Keratinocyte (primary cell): Measurements from ENCODE around the gene AXIN1. TPM values are rescaled to one million over a fixed set of nuclear protein-coding genes. Genes with fewer than 3 reads are reported as not detected.

ENCODE experiments used
- DNase-seq: peaks from one replicate; pipeline ENCODE4 v3.0.0-alpha.2; 2011; ENCODE audit warnings: low read depth, missing footprints, low spot score
- FAIRE-seq: peaks from 2 replicates; lab custom pipeline; 2011; peaks lifted over from hg19 to GRCh38; lab: Jason Lieb, UNC
- H2AFZ ChIP-seq: 2 replicates; pipeline ENCODE4 v1.6.0; 2012; ENCODE audit warnings: low read length, control low read depth, inconsistent platforms; ENCODE audit not compliant: control insufficient read depth
- H3K27ac ChIP-seq: 2 replicates; pipeline ENCODE4 v1.5.1; 2011; ENCODE audit warnings: low read length; ENCODE audit not compliant: control insufficient read depth, insufficient read depth
- H3K27me3 ChIP-seq: 3 replicates; pipeline ENCODE4 v1.6.0; 2011; ENCODE audit warnings: low read length; ENCODE audit not compliant: control insufficient read depth, insufficient read depth; ENCODE audit errors: extremely low read depth
- H3K36me3 ChIP-seq, 2 experiments: 2 replicates in 1 of 2; 3 replicates in 1 of 2; pipeline ENCODE4 v1.5.1; 2011; ENCODE audit warnings: low read length in 2 of 2, mild to moderate bottlenecking in 1 of 2; ENCODE audit not compliant: control insufficient read depth in 2 of 2, insufficient read depth in 2 of 2; ENCODE audit errors: extremely low read depth in 1 of 2
- H3K4me1 ChIP-seq: 3 replicates; pipeline ENCODE4 v1.5.1; 2011; ENCODE audit warnings: low read length; ENCODE audit not compliant: control insufficient read depth, insufficient read depth; ENCODE audit errors: extremely low read depth
- H3K4me2 ChIP-seq: 3 replicates; pipeline ENCODE4 v1.6.0; 2011; ENCODE audit warnings: low read depth, low read length; ENCODE audit not compliant: control insufficient read depth, insufficient read depth; ENCODE audit errors: extremely low read depth
- H3K4me3 ChIP-seq, 3 experiments: fragments of 200-600 bp in 1 of 3; sonication (generic) in 1 of 3; 2 replicates in 2 of 3; 3 replicates in 1 of 3; pipeline ENCODE4 v1.5.1; 2011 to 2016; ENCODE audit warnings: low read length in 3 of 3, mild to moderate bottlenecking in 3 of 3, control low read depth in 2 of 3, inconsistent platforms in 1 of 3, low read depth in 1 of 3, mixed read lengths in 1 of 3, mixed run types in 1 of 3, moderate library complexity in 1 of 3; ENCODE audit not compliant: control insufficient read depth in 2 of 3, insufficient read depth in 2 of 3; ENCODE audit errors: extremely low read depth in 1 of 3
- H3K79me2 ChIP-seq: 2 replicates; pipeline ENCODE4 v1.6.0; 2012; ENCODE audit warnings: low read length; ENCODE audit not compliant: control insufficient read depth, insufficient read depth
- H3K9ac ChIP-seq: 3 replicates; pipeline ENCODE4 v1.6.0; 2011; ENCODE audit warnings: low read length; ENCODE audit not compliant: control insufficient read depth, insufficient read depth; ENCODE audit errors: extremely low read depth
- H3K9me1 ChIP-seq: 3 replicates; pipeline ENCODE4 v1.6.0; 2011; ENCODE audit warnings: low read length; ENCODE audit not compliant: control insufficient read depth, insufficient read depth; ENCODE audit errors: extremely low read depth
- H3K9me3 ChIP-seq: 2 replicates; pipeline ENCODE4 v1.5.1; 2012; ENCODE audit warnings: low read depth, low read length; ENCODE audit not compliant: control insufficient read depth
- H4K20me1 ChIP-seq: 3 replicates; pipeline ENCODE4 v1.6.0; 2011; ENCODE audit warnings: low read length; ENCODE audit not compliant: control insufficient read depth, insufficient read depth; ENCODE audit errors: extremely low read depth
- CTCF ChIP-seq, 3 experiments: IDR thresholded peaks in 1 of 3; conservative IDR thresholded peaks in 1 of 3; optimal IDR thresholded peaks in 1 of 3; 2 replicates in 2 of 3; 3 replicates in 1 of 3; pipeline versions ENCODE3 to v1.5.1; 2011; ENCODE audit warnings: low read length in 3 of 3, mild to moderate bottlenecking in 3 of 3, moderate library complexity in 2 of 3, control low read depth in 1 of 3, inconsistent platforms in 1 of 3; ENCODE audit not compliant: insufficient read depth in 2 of 3; ENCODE audit errors: extremely low read depth in 1 of 3
- EZH2 ChIP-seq: IDR thresholded peaks from one replicate; pipeline ENCODE4 v1.6.1; 2012; ENCODE audit warnings: inconsistent platforms, mild to moderate bottlenecking, low read length, moderate library complexity
- dilution Hi-C: fragments of 300-500 bp; cut with MboI; formaldehyde crosslinking; loops from one replicate; pipeline ENCODE4 v1.7.0; 2020; ENCODE audit warnings: low sequenced_read_pairs; ENCODE audit not compliant: extremely low pct_ligation_motif_present
- polyA plus RNA-seq, 5 experiments: library from polyadenylated mRNA; depleted of rRNA in 3 of 5; stranded (reverse) in 3 of 5; stranded (forward) in 1 of 5; unstranded in 1 of 5; fragments of >200 nt; gene quantifications; 1 replicate in 1 of 5; 2 replicates in 3 of 5; 3 replicates in 1 of 5; pipeline versions ENCODE4 v1.2.1 to v1.2.3, GENCODE V29; 2011 to 2012; ENCODE audit warnings: missing spikeins in 2 of 5, low read depth in 1 of 5, low replicate concordance in 1 of 5

The AXIN1 gene
- polyA plus RNA-seq, 1 donor (not counting 4 experiments of a cell fraction or from before 2014, with no cell fraction given): 8.8 TPM

- no peaks in the 10 kb centered on the region for H4K20me1 ChIP-seq
- no peaks in the 10 kb centered on the region for H3K27me3 ChIP-seq
- no peaks in the 10 kb centered on the region for H3K4me1 ChIP-seq
- FAIRE-seq (no peak), DNase-seq (no peak)
- no peaks in the 10 kb centered on the region for H3K79me2 ChIP-seq
- dilution Hi-C loops: no loop called here
- H2AFZ ChIP-seq: no peak overlapping the region
- H3K36me3 ChIP-seq: peaks cover 0 to 5% of the 10 kb centered on the region in 2 experiments
- H3K4me3 ChIP-seq: no peak overlapping the region
- H3K9me3 ChIP-seq: no peaks in the 10 kb centered on the region
- no peak overlapping the region for H3K27ac ChIP-seq
- H3K9ac ChIP-seq: no peak overlapping the region
- H3K4me2 ChIP-seq: no peak overlapping the region
- H3K9me1 ChIP-seq: no peaks in the 10 kb centered on the region
- TF ChIP-seq EZH2 (no peak), CTCF (optimal IDR thresholded peaks at IDR 0.05 in 1 of 3, IDR thresholded peaks at IDR 0.05 in 1 of 3, conservative IDR thresholded peaks at IDR 0.05 in 1 of 3; ENCODE audit: extremely low read depth in 1 of 3, insufficient read depth in 2 of 3, low read length in 3 of 3) (no peak)
Observed at GRCh38 chr16:247027-247426, 105.5 kb downstream of the AXIN1 start.

- H3K4me1 ChIP-seq: no peaks in the 10 kb centered on the region
- no peaks in the 10 kb centered on the region for H3K27me3 ChIP-seq
- no peaks in the 10 kb centered on the region for H4K20me1 ChIP-seq
- no peak for TF ChIP-seq EZH2
- TF ChIP-seq CTCF (optimal IDR thresholded peaks at IDR 0.05 in 1 of 3, IDR thresholded peaks at IDR 0.05 in 1 of 3, conservative IDR thresholded peaks at IDR 0.05 in 1 of 3; ENCODE audit: extremely low read depth in 1 of 3, insufficient read depth in 2 of 3, low read length in 3 of 3): no peak
- no peak overlapping the region for H3K9ac ChIP-seq
- dilution Hi-C loops: no loop called here
- no peak overlapping the region for H3K4me2 ChIP-seq
- no peaks in the 10 kb centered on the region for H3K79me2 ChIP-seq
- H3K9me3 ChIP-seq: no peaks in the 10 kb centered on the region
- no peak overlapping the region for H3K4me3 ChIP-seq
- H2AFZ ChIP-seq: no peak overlapping the region
- H3K27ac ChIP-seq: no peak overlapping the region
- DNase-seq: no peak
- peaks cover 0 to 7% of the 10 kb centered on the region in 2 experiments for H3K36me3 ChIP-seq
- no peaks in the 10 kb centered on the region for H3K9me1 ChIP-seq
- FAIRE-seq: no peak
Observed at GRCh38 chr16:245105-245504, 107.4 kb downstream of the AXIN1 start.
